GM10248 (cell line): ENCODE results near the gene ADGRL2.

ENCODE experiments used
- CTCF ChIA-PET: fragments of 300-600 bp; sonication (Branson Sonifier 250); formaldehyde crosslinking; extraction: SDS; loops from one replicate; lab custom pipeline; 2021; ENCODE audit warnings: antibody characterized with exemption; lab: Yijun Ruan, JAX
- POLR2A ChIA-PET: fragments of 350-650 bp; sonication (Branson Sonifier 250); formaldehyde crosslinking; extraction: SDS; loops from one replicate; lab custom pipeline; 2020; ENCODE audit warnings: antibody characterized with exemption; lab: Yijun Ruan, JAX
- DNase-seq: peaks from one replicate; pipeline ENCODE4 v3.0.0; 2012; ENCODE audit errors: extremely low spot score
- CTCF ChIP-seq: IDR thresholded peaks from 2 replicates; pipeline ENCODE4 v1.5.1; 2012; ENCODE audit warnings: mild to moderate bottlenecking, low read depth; ENCODE audit errors: extremely low read depth, missing control alignments, control extremely low read depth

The ADGRL2 gene

GRCh38 chr1:81838600-81839218, 38.0 kb downstream of the ADGRL2 start:
- POLR2A ChIA-PET, result no interaction called here
- no peak for DNase-seq
- no peak for TF ChIP-seq CTCF
- CTCF ChIA-PET, result interaction anchor here (1.2 to 1.6 kb wide), 2 partner anchors 12 to 225 kb away, joined by 3 to 4 read pairs; no protein-coding TSS in a partner anchor

DNA sequence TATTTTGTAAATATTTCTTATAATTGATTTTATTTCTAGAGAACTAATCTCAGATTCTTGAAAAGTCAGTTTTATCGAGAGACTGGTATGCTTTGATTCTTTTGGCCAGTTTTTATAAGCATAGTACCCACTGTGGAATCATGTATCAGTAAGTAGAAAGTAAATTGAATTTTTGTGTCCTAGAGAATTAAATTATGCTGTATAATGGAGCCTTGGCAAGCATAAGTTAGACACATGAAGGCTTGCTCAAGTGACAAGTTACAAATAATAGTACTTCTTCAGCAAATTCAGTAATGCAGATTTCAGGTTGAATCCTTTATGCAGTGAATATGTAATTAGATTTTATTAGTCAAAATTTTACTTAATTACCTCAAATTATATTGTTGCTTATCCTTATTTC, 40.1 kb downstream of the ADGRL2 start:
- POLR2A ChIA-PET, result no interaction called here
- DNase-seq, result no peak
- CTCF ChIA-PET, result no interaction called here
- TF ChIP-seq CTCF, result no peak

DNA sequence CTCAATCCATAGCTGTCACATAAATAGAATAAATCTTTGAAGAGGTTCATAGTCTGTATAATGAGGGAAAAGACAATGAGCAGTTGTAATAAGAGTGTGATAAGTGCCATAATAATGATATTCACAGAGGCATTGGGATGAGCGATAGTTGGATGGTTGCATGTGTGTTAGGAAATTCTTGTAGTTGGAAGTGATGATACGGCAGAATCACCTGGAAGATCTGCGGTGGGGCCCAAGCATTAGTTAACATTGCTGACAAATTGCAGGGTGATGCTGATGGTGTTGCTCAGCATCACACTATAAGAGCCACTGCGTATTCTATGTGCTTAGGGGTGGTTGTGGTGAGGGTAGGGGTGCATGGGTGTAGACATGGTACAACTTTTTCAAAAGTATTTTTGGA, 41.1 kb downstream of the ADGRL2 start:
- CTCF ChIA-PET, result no interaction called here
- POLR2A ChIA-PET, result no interaction called here
- no peak for TF ChIP-seq CTCF
- DNase-seq, result no peak

GRCh38 chr1:81844477-81844876, 43.7 kb downstream of the ADGRL2 start:
- POLR2A ChIA-PET, result no interaction called here

GRCh38 chr1:81846630-81847029, 45.9 kb downstream of the ADGRL2 start:
- CTCF ChIA-PET, result no interaction called here
- TF ChIP-seq CTCF, result no peak
- POLR2A ChIA-PET, result no interaction called here
- DNase-seq, result no peak

More at GRCh38 chr1:81844477-81844876, 43.7 kb downstream of the ADGRL2 start:
- CTCF ChIA-PET, result interaction anchor here (1.0 to 1.9 kb wide), 3 partner anchors 10 to 16 kb away, joined by 4 to 5 read pairs (median 4); no protein-coding TSS in a partner anchor
- TF ChIP-seq CTCF, result no peak
- no peak for DNase-seq

- ChIA-PET POLR2A (no interaction called here), CTCF (no interaction called here)
- no peak for DNase-seq
- TF ChIP-seq CTCF, result no peak
These were observed 46.3 kb downstream of the ADGRL2 start for GRCh38 chr1:81847063-81847462.
